GM19328 (cell line): ENCODE results near the gene POLR3G.

Source experiments
- ATAC-seq: cut with Tn5 transposase; IDR thresholded peaks from one replicate; pipeline ENCODE4 v1.9.1; 2021; ENCODE audit warnings: mild to moderate bottlenecking, moderate library complexity; ENCODE audit not compliant: unreplicated experiment

Gene POLR3G

GRCh38 chr5:90549729-90550275 lies 75.1 kb downstream of the POLR3G start:
- ATAC-seq: no peak

- ATAC-seq: no peak
Observed at GRCh38 chr5:90550963-90551362, 76.3 kb downstream of the POLR3G start.

- no peak for ATAC-seq
Observed at GRCh38 chr5:90551376-90551775, 76.7 kb downstream of the POLR3G start.

DNA sequence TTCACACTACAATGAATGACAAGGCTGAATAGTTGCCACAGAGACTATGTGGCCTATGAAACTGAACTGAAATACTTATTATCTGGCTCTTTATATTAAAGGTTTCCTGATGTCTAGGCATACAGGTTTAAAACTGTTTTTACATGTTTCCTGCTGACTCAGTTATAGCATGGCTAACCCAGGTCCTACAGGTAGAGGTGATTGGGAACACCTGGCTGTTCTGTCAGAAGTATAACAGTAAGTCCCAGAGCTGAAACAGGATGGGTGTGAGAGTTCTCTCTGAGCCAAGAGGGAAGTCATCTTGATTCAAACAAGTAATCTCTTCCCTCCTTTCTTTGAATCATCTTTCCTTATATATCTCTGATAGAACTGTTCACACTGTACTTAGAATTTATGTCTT lies 79.0 kb downstream of the POLR3G start:
- no peak for ATAC-seq

DNA sequence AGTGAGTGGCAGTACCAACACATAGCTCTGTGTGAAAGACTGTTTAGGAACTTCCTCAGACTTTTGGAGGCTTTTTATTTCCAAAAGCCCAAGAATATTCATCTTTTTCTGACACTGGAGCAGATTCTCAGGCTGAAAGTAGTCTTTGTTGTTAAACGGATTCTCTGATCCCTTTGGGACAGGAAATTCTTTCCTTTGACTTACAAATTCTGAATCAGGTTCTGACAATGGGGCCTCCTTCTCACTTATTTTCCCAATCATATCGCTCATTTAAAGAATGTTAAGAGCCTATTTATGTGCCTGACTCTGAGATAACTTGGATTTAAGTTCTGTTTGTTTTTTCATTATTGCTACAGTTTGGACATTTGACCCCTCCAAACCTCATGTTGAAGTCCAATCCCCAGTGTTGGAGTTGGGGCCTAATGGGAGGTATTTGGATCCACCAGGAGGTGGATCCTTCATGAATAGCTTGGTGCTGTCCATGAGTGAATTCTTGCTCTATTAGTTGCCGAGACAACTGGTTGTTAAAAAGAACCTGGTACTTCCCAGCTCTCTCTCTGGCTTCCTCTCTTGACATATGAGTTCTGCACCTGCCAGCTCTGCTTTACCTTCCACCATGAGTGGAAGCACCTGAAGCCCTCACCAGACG lies 79.8 kb downstream of the POLR3G start:
- no peak for ATAC-seq

DNA sequence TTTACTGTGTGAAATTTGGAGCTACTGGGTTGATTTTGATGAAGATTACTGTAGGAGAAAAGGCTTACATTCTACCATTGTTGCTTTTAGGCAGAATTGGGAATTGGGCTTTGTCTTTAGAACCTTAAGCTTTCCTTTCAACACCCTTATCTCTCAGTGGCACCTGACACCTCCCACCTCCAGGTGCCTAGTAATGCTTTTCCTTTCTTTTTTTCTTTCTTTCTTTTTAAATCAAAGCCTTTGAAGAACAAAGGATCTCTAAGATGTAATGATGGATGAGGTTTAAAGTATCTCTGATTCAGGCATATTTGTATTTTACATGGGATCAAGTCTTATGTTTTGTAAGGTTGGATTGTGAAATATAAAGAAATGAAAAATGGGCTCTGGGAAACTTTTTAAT lies 81.0 kb downstream of the POLR3G start:
- no peak for ATAC-seq

DNA sequence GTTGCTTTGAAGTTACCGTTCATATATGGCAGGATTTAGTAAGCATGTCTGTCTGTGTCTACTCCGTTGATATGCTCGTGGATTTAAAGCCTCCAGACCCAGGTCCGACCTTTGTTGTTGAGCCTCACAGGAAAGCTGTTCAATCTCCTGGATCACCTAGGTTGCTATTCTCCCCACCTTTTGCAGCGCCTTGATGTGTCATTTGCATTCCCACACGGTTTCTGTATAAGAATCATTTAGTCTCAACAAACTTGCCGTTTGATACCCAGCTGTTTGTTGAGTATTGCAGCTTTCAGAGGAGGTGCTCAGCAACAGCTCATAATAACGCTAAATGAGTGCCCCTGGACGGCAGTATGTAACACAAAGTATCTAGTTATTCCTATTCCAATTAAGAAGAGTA lies 82.7 kb downstream of the POLR3G start:
- no peak for ATAC-seq

- no peak for ATAC-seq
Observed at GRCh38 chr5:90557871-90558270, 83.2 kb downstream of the POLR3G start.

DNA sequence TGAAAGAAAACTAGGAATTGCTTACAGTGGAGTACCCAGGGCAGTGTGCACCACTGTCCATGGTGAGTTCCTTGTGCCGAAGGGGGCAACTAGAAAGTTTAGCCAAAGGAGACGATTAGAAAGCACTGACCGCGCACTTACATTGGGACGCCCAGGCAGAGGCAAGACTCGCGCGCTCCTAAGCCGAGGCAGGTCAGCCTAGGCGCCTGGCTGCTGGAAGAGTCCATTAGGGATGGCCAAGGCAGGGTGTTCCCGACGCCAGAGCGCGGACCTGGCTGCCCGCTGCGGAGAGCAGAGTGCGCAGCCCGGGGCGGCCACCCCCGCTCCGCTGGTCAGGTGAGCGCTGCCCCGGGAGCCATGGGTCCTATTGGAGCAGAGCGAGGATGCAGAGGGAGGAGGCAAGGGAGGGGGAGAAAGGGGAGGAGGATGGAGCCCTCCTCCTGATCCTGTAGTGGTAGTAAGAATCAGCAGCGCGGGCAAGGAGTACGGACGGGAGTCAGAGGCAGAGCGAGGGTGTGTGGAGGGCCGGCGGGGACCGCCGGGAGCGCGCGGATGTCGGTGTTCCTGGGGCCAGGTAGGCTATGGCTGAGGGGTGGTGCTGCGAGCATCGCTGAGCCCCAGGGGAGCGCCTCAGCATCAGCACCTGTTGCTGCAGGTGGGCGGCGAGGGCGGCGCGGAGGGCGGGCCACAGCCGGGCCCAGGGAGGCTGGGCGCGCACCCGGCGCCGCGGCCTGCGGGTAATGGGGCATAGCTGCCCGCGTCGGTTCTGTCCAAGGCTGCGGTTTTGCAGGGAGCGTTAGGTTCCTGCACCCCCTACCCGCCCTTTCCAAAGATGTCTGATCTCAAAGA lies 83.9 kb downstream of the POLR3G start, which contains the start of gene ADGRV1:
ADGRV1 (plus strand) TSS at position 454 of the 849 bp plus-strand sequence; CDS start at position 553, 99 bp downstream.
- no peak for ATAC-seq

GRCh38 chr5:90560771-90561170 lies 86.1 kb downstream of the POLR3G start:
- ATAC-seq: no peak

GRCh38 chr5:90561766-90562165 lies 87.1 kb downstream of the POLR3G start:
- ATAC-seq: no peak

DNA sequence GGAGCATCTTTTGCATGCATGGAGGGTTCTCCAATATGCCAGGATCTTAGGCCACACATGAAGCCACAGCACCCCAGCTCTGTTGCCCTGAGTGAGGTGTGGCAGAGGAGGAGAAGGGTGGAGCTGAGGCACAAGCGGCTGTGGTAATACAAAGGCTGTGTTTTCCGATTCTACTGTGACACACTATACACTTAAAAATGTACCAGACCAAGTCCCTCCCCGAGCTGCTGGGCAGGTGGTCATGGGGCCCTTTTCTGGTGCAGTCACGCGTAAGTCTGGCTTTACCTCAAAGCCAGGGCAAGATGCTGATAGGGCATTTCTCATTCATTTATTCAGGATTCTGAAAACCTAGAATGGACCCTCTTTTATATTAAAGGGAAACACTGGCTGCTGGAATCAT lies 87.7 kb downstream of the POLR3G start:
- ATAC-seq: no peak

DNA sequence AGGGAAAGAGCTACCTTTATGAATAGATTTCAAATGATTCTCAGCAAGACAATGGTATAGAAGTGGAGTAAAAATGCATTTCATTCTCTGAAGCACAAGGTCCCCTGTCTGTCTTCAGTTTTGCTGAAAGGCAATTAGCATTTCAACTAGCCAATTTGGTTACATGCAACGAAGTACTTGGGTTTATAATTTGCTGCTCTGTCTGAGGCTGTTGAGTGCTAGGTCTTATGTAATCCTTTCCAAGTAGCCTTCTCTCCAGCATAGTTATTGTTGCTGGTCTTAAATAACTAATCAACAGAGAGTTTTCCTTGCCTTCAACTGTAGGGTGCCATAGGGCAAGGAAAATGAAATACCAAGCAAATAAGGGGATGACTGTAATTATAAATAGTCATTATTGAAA lies 88.4 kb downstream of the POLR3G start:
- ATAC-seq: no peak
